T-cell (primary cell): ENCODE results near the gene NLRP9. TPM values are rescaled to one million over a fixed set of nuclear protein-coding genes. Genes with fewer than 3 reads are reported as not detected.

Experiments used
- ATAC-seq, 4 experiments: fragments of 200-7000 bp in 3 of 4; fragments of 150-1000 bp in 1 of 4; cut with Tn5 transposase; replicated peaks in 1 of 4; 1 replicate in 3 of 4; 2 replicates in 1 of 4; pipeline ENCODE4 v1.10.0; 2021; ENCODE audit warnings: moderate library complexity in 3 of 4, mild to moderate bottlenecking in 2 of 4, moderate number of reproducible peaks in 1 of 4
- CTCF ChIA-PET, 2 donors: fragments of 300-600 bp; sonication (Branson Sonifier 250); formaldehyde crosslinking; loops; one replicate each; lab custom pipeline; 2022; ENCODE audit warnings: antibody characterized with exemption in 2 of 2; lab: Charles Lee
- POLR2A ChIA-PET, 2 donors: fragments of 300-600 bp; sonication (Branson Sonifier 250); formaldehyde crosslinking; loops; one replicate each; lab custom pipeline; 2022; ENCODE audit warnings: antibody characterized with exemption in 2 of 2; lab: Charles Lee
- DNase-seq, 35 experiments: peaks; one replicate each; pipeline versions ENCODE4 v3.0.0 to v3.0.0-alpha.2; 2013 to 2023
- H3K27ac ChIP-seq: one replicate; pipeline ENCODE4 v1.5.1; 2013; ENCODE audit warnings: low read length
- H3K27me3 ChIP-seq, 2 experiments: replicated peaks in 1 of 2; 1 replicate in 1 of 2; 2 replicates in 1 of 2; pipeline versions ENCODE4 v1.6.1 to v1.7.0; 2013; ENCODE audit warnings: low read length in 1 of 2, mixed read lengths in 1 of 2; ENCODE audit not compliant: control insufficient read depth in 2 of 2, insufficient read depth in 2 of 2; ENCODE audit errors: extremely low read depth in 1 of 2
- H3K36me3 ChIP-seq, 2 donors: 1 replicate in 1 of 2; 2 replicates in 1 of 2; pipeline versions ENCODE4 v1.6.1 to v1.7.0; 2013; ENCODE audit warnings: low read length in 1 of 2; ENCODE audit not compliant: control insufficient read depth in 2 of 2, insufficient read depth in 1 of 2; ENCODE audit errors: extremely low read depth in 1 of 2
- H3K4me1 ChIP-seq, 2 experiments: 1 replicate in 1 of 2; 2 replicates in 1 of 2; pipeline versions ENCODE4 v1.6.1 to v1.7.0; 2013; ENCODE audit warnings: low read length in 2 of 2, mixed read lengths in 1 of 2; ENCODE audit not compliant: insufficient read depth in 2 of 2, control insufficient read depth in 1 of 2; ENCODE audit errors: extremely low read depth in 1 of 2
- H3K4me3 ChIP-seq, 2 donors: 1 replicate in 1 of 2; 2 replicates in 1 of 2; pipeline versions ENCODE4 v1.5.1 to v1.7.0; 2013; ENCODE audit warnings: mild to moderate bottlenecking in 2 of 2, low read length in 1 of 2, moderate library complexity in 1 of 2; ENCODE audit not compliant: control insufficient read depth in 1 of 2; ENCODE audit errors: extremely low read depth in 1 of 2
- H3K9me3 ChIP-seq: 2 replicates; pipeline ENCODE4 v1.7.0; 2013
- H3K27ac Mint-ChIP-seq, 2 donors: one replicate each; pipeline ENCODE4 v1.8.0; 2020 to 2021; ENCODE audit warnings: mild to moderate bottlenecking in 2 of 2, mixed read lengths in 2 of 2
- H3K27me3 Mint-ChIP-seq, 2 donors: one replicate each; pipeline ENCODE4 v1.8.0; 2021 to 2022; ENCODE audit warnings: mixed read lengths in 2 of 2
- H3K36me3 Mint-ChIP-seq: one replicate; pipeline ENCODE4 v1.8.0; 2021; ENCODE audit warnings: mixed read lengths
- H3K4me1 Mint-ChIP-seq, 3 donors: one replicate each; pipeline ENCODE4 v1.8.0; 2020 to 2022; ENCODE audit warnings: mixed read lengths in 3 of 3, mild to moderate bottlenecking in 1 of 3
- H3K4me3 Mint-ChIP-seq, 3 donors: one replicate each; pipeline ENCODE4 v1.8.0; 2020 to 2022; ENCODE audit warnings: mild to moderate bottlenecking in 3 of 3, mixed read lengths in 3 of 3, moderate library complexity in 3 of 3
- H3K9me3 Mint-ChIP-seq, 3 donors: one replicate each; pipeline ENCODE4 v1.8.0; 2020 to 2022; ENCODE audit warnings: mixed read lengths in 3 of 3
- WGBS: methylation state at CpG from one replicate; pipeline ENCODE4 v1.1.5; 2013; ENCODE audit warnings: missing lambda C conversion rate; ENCODE audit not compliant: insufficient coverage; 5-methylcytosine and 5-hydroxymethylcytosine counted together
- total RNA-seq, 35 experiments: library from RNA in 6 of 35; stranded (reverse) in 6 of 35; fragments of 120-200 nt in 1 of 35; gene quantifications; one replicate each; pipeline versions ENCODE4 v1.2.1 to v1.2.4 and lab custom pipeline; 2013 to 2026

NLRP9 gene
- total RNA-seq, 5 donors from 2014 or later (not counting 1 experiment from before 2014, with no cell fraction given): not detected

GRCh38 chr19:55676383-55676782 lies 61.8 kb downstream of the NLRP9 start:
- ChIA-PET POLR2A (no interaction called here), CTCF (no interaction called here)
- Mint-ChIP-seq H3K9me3 (no peaks in the 10 kb centered on the region), H3K27ac (peak overlapping the region; percentile 16 to 61), H3K36me3 (peaks cover 31% of the 10 kb centered on the region), H3K4me3 (peak overlapping the region; percentile 95 to 98 (median 96)), H3K4me1 (peaks cover 59 to 73% (median 67%) of the 10 kb centered on the region in 3 donors), H3K27me3 (no peaks in the 10 kb centered on the region)
- 100% methylated on average over 2 of the region's 5 CpGs for WGBS
- no peak for DNase-seq
- Histone ChIP-seq H3K36me3 (peaks cover 15 to 37% of the 10 kb centered on the region in 2 donors), H3K27ac (no peak overlapping the region), H3K27me3 (no peaks in the 10 kb centered on the region), H3K4me1 (peaks cover 10 to 72% of the 10 kb centered on the region in 2 experiments), H3K4me3 (no peak overlapping the region), H3K9me3 (no peaks in the 10 kb centered on the region)
- ATAC-seq: no peak

GRCh38 chr19:55675661-55676354 lies 62.4 kb downstream of the NLRP9 start:
- CTCF ChIA-PET: no interaction called here
- Histone ChIP-seq H3K4me3 (peak overlapping the region; percentile 75 to 91), H3K36me3 (peaks cover 16 to 34% of the 10 kb centered on the region in 2 donors), H3K27ac (peak overlapping the region; percentile 72), H3K27me3 (no peaks in the 10 kb centered on the region), H3K9me3 (no peaks in the 10 kb centered on the region), H3K4me1 (peaks cover 10 to 70% of the 10 kb centered on the region in 2 experiments)
- POLR2A ChIA-PET: interaction anchor here in 1 of 2 donors (0.5 kb wide), 1 partner anchor 52 kb away, joined by 9 read pairs; the partner anchor contains the start of gene ZNF784
- Mint-ChIP-seq H3K27me3 (no peaks in the 10 kb centered on the region), H3K36me3 (peaks cover 35% of the 10 kb centered on the region), H3K4me1 (peaks cover 65 to 77% (median 72%) of the 10 kb centered on the region in 3 donors), H3K4me3 (peak overlapping the region; percentile 95 to 98 (median 96)), H3K9me3 (no peaks in the 10 kb centered on the region), H3K27ac (peak overlapping the region; percentile 95)
- ATAC-seq (no peak), DNase-seq (no peak)
- WGBS: 10% methylated on average over 7 of the region's 16 CpGs

GRCh38 chr19:55674841-55675660 lies 63.2 kb downstream of the NLRP9 start, which contains the start of gene EPN1:
Gene EPN1, plus strand, starts transcription at chr19:55675226. Its CDS starts 3,402 bp downstream, at chr19:55678628.
- ChIA-PET CTCF (no interaction called here), POLR2A (no interaction called here)
- Mint-ChIP-seq H3K27ac (peak within 1 kb of the TSS; percentile 95), H3K27me3 (no peaks in the 10 kb centered on the region), H3K4me1 (peaks cover 70 to 75% (median 71%) of the 10 kb centered on the region in 3 donors), H3K9me3 (no peaks in the 10 kb centered on the region), H3K4me3 (peak within 1 kb of the TSS; percentile 95 to 98 (median 96)), H3K36me3 (peaks cover 39% of the 10 kb centered on the region)
- Histone ChIP-seq H3K4me3 (peak within 1 kb of the TSS; percentile 75 to 91), H3K27ac (peak within 1 kb of the TSS; percentile 82), H3K9me3 (no peaks in the 10 kb centered on the region), H3K27me3 (no peaks in the 10 kb centered on the region), H3K36me3 (peaks cover 23 to 34% of the 10 kb centered on the region in 2 donors), H3K4me1 (peaks cover 10 to 71% of the 10 kb centered on the region in 2 experiments)
- ATAC-seq: peak; percentile 90 to 94 (median 92)
- peak; percentile 92 to 99 (median 97) for DNase-seq
- WGBS: 2% methylated on average over 101 of the region's 101 CpGs

DNA sequence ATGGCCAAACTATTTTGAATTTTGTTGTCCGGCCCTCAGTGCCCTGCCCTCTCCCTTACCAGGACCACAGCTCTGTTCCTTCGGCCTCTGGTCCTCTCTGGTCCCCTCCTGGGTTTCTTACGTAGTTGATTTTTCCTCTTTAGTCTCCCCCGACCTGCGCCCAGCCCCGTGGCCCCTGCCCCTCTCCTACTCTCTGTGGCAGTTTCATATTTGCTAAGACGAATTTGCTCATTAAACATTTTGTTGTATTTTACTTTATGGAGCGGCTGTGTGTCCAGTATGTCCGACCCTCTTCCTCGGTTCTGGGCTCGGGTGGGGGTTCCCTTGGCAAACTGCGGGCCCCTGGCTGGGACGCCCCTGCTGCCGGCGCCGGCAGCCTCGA lies 63.8 kb downstream of the NLRP9 start:
- Mint-ChIP-seq H3K27me3 (no peaks in the 10 kb centered on the region), H3K4me1 (peaks cover 68 to 73% (median 70%) of the 10 kb centered on the region in 3 donors), H3K36me3 (peaks cover 38% of the 10 kb centered on the region), H3K9me3 (no peaks in the 10 kb centered on the region), H3K4me3 (peak overlapping the region; percentile 61 to 95 (median 68)), H3K27ac (peak overlapping the region; percentile 57 to 74)
- Histone ChIP-seq H3K27ac (peak overlapping the region; percentile 82), H3K9me3 (no peaks in the 10 kb centered on the region), H3K4me1 (peaks cover 10 to 71% of the 10 kb centered on the region in 2 experiments), H3K4me3 (peak overlapping the region in 1 of 2 donors; percentile 75), H3K27me3 (no peaks in the 10 kb centered on the region), H3K36me3 (peaks cover 26 to 34% of the 10 kb centered on the region in 2 donors)
- no peak for ATAC-seq
- WGBS: 25% methylated on average over 11 of the region's 17 CpGs
- DNase-seq: no peak
- ChIA-PET CTCF (no interaction called here), POLR2A (no interaction called here)

DNA sequence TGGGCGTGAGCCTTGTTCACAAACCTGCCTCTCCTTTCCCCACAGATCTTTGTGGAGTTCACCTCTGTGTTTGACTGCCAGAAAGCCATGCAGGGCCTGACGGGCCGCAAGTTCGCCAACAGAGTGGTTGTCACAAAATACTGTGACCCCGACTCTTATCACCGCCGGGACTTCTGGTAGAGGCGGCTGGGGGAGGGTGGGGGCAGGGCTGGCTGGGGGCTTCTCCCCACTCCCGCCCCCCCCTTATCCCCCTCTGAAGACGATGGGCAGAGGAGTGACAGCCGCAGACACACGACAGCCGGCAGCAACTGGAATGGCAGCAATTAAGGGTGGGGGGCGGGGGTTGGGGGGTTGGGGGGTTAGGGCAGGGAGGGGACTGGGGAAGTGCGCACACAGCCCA lies 64.3 kb downstream of the NLRP9 start:
- DNase-seq (no peak), ATAC-seq (no peak)
- WGBS: no CpG with 5 or more reads among the region's 15 CpGs
- Histone ChIP-seq H3K9me3 (no peaks in the 10 kb centered on the region), H3K36me3 (peaks cover 25 to 34% of the 10 kb centered on the region in 2 donors), H3K27ac (peak overlapping the region; percentile 82), H3K4me3 (no peak overlapping the region), H3K27me3 (no peaks in the 10 kb centered on the region), H3K4me1 (peaks cover 10 to 70% of the 10 kb centered on the region in 2 experiments)
- peak overlapping the region; percentile 46 to 95 (median 57) for H3K4me3 Mint-ChIP-seq
- H3K27me3 Mint-ChIP-seq: no peaks in the 10 kb centered on the region
- no peaks in the 10 kb centered on the region for H3K9me3 Mint-ChIP-seq
- ChIA-PET POLR2A (no interaction called here), CTCF (interaction anchor here in 1 of 2 donors (0.7 kb wide), 1 partner anchor 481 kb away, joined by 3 read pairs; no protein-coding TSS in a partner anchor)
- H3K36me3 Mint-ChIP-seq: peaks cover 35% of the 10 kb centered on the region
- peaks cover 67 to 70% (median 68%) of the 10 kb centered on the region in 3 donors for H3K4me1 Mint-ChIP-seq
- H3K27ac Mint-ChIP-seq: peak overlapping the region; percentile 7 to 86

DNA sequence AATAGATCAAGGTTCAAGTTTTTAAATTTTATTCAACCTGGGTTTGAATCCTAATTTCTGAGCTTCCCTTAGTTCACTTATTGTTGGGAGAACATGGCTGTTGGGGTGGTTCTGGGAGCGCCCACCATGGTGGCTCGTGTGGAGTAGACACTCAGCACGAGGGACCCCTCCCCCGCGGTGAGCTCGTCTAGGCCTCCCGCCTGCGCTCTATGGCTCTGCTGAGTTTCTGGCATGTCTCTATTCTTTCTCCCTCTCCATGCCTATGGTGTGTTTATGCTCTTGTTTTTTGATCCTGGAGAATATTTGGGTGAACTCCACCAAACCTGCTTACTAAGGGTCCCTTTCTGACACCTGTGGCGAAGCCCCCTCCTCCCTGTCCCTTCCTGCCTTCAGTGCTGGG lies 64.7 kb downstream of the NLRP9 start:
- Mint-ChIP-seq H3K4me3 (peak overlapping the region in 2 of 3 donors; percentile 46 to 57), H3K4me1 (peaks cover 64 to 66% (median 64%) of the 10 kb centered on the region in 3 donors)
- POLR2A ChIA-PET: no interaction called here

More for the DNA sequence above, 64.7 kb downstream of the NLRP9 start:
- no peaks in the 10 kb centered on the region for H3K27me3 ChIP-seq
- no peak for ATAC-seq
- H3K9me3 ChIP-seq: no peaks in the 10 kb centered on the region
- WGBS: 83% methylated on average over 1 of the region's 9 CpGs
- H3K27ac ChIP-seq: peak overlapping the region; percentile 23
- H3K4me1 ChIP-seq: peaks cover 10 to 70% of the 10 kb centered on the region in 2 experiments
- Mint-ChIP-seq H3K9me3 (no peaks in the 10 kb centered on the region), H3K27me3 (no peaks in the 10 kb centered on the region), H3K36me3 (peaks cover 31% of the 10 kb centered on the region), H3K27ac (peak overlapping the region; percentile 52 to 86)
- no peak for DNase-seq
- peaks cover 21 to 34% of the 10 kb centered on the region in 2 donors for H3K36me3 ChIP-seq
- H3K4me3 ChIP-seq: no peak overlapping the region
- CTCF ChIA-PET: interaction anchor here (0.5 to 0.9 kb wide), 5 partner anchors 11 to 480 kb away, joined by 3 to 4 read pairs (median 3); no protein-coding TSS in a partner anchor
